ENCODE results near the gene NELL1.

The NELL1 gene

DNA sequence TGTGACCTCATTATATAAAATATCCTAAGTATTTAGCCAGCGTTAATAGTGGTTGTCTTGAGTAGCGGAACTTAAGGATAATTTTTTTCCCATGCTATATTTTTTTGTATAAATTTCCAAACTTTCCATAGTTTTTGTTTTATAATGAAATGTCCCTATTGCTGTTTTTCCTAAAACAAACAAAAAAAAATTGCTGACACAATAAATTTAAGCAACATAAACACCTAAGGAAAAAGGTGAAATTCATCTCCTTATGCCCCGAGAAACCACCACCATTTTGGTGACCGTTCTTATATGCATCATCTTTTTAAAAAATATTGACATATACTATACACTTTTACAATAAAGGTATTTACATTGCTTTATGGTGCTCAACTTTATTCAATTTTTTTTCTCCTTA is 814.7 kb downstream of the NELL1 start:
- no peak for DNase-seq (ENCODE audit: low read depth in 2 of 2)

DNA sequence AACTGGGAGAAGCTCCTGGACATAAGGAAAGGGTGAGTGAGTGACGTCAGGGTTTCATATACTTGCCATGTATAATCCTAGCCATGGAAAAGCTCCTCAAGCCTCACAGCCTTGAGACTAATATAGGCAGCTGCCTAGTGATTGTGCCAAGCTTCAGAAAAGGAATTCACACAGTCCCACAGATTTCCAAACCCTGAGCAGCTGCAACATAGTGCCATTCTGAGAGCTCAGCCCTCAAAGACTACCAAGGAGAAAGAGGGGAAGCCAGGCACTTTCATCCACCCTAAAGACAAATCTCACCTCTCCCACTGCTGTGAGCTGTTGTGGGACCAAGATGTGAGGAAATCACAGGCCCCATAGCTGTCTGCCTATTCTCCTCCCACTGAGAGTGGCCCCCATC is 815.6 kb downstream of the NELL1 start:
- DNase-seq (ENCODE audit: low read depth in 2 of 2), result no peak

DNA sequence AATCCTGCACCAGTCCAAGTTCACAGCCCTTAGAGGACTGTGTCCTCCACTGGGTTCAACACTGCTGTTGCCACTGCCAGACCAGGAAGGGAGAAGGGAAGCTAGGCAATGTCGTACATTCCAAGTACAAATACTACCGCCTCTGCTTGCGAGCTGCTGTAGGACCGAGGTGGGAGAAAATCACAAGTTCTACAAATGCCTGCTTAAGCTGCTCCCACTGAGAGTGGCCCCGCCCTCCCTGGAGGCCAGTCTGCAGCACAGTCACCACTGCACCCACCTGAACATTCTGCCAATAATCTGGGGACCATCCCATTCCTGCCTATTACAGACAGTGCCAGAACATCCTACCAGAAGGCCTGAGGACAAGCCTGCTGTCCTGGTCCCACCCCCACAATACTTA is 816.0 kb downstream of the NELL1 start:
- DNase-seq (ENCODE audit: low read depth in 2 of 2), result no peak

DNA sequence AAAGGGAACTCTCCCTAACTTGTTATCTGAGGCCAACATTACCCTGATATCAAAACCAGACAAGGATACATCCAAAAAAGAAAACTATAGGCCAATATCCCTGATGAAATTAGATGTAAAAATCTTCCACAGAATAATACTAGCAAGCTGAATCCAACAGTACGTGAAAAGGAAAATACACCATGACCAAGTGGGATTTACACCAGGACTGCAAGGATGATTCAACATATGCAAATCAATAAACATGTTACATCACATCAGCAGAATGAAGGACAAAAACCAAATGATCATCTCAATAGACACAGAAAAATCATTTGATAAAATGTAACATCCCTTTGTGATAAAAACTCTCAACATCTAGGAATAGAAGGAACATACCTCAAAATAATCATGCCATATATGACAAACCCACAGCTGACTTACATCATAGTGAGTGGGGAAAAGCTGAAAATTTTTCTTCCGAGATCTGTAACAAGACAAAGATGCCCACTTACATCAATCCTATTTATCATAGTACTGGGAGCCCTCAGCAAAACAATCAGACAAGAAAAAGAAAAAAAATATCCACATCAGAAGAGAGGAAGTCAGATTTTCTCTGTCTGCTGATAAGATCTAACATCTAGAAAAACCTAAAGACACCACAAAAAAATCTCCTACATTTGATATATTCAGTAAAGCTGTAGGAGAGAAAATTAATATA is 820.2 kb downstream of the NELL1 start:
- DNase-seq (ENCODE audit: low read depth in 2 of 2), result no peak

DNA sequence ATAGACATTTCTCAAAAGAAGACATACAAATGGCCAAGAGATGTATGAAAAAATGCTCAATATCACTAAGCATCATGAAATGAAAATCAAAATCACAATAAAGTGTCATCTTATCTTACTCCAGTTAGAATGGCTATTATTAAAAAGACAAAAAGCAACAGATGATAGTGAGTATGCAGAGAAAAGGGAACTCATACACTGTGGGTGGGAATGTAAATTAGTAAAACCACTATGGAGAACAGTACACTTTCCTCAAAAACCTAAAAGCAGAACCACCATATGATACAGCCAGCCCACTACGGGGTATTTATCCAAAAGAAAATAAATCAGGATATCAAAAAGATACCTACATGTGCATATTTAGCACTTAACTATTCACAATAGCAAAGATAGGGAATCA is 823.5 kb downstream of the NELL1 start:
- no peak for DNase-seq (ENCODE audit: low read depth in 2 of 2)

DNA sequence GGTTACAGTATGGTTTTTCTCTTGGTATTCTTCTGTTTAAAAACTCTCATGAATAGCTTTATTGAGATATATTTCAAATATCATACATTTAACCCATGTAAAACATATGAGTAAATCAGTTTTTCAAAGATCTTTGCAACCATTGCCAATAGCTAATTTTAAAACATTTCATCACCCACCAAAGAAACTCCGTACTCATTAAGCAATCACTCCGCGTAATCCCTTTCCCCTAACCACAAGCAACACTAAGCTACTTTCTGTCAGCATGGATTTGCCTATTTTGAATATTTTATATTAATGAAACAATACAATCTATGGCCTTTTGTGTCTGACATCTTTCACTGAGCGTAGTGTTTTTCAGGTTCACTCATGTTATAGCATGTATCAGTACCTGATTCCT is 825.6 kb downstream of the NELL1 start:
- DNase-seq (ENCODE audit: low read depth in 2 of 2), result no peak

DNA sequence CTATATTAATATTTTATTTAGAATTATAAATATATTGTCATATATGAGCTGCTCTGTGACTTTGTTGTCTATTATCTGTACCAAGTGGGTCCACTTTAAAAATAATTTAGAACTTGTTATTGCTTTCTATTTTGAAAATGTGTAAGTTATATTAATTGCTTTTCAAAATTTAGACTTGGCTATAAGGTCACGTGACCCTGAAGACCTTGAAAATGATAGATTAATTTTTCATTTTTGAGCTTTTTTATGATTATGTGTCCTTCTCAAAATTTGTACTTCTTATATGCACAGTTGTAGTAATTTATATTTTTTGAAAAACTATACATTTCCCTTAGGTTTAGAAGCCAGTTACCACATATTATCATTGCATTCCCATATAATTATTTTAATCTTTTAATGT is 826.5 kb downstream of the NELL1 start:
- no peak for DNase-seq (ENCODE audit: low read depth in 2 of 2)

DNA sequence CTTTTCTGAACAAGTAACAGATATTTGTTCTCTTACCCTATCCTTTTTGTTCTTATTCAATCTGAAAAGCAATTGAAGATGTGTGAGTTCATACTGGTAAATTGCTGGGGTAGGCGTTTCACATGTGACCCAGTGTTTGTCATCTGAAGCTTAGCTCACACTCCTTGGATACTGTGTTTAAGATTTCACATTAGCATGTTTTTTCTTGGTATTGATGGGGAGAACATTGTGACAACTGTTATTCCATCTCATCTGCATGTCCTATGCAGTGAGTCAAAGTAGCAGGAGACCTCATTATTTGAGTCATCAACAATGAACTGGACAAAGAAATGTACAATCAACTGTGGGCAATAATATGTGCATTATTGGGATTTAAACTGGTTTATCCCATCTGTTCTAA is 831.9 kb downstream of the NELL1 start:
- no peak for DNase-seq (ENCODE audit: low read depth in 2 of 2)

DNA sequence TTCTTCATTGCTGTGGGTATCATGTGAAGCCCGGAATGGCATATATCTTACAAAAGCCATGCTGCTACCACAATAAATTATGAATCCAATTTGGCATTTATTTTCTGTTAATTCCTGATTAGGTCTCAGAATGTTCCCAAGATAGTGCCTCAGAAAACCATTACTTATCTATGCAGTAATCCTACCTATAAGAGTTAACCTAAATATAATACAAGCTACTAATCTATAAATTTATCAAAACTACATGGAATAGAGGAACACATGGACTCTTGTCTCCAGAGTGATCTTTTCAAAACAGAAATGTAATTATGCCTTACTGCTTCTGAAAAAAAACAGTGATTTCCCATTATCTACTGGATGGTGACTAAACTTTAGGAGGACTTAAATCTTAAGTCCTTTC is 835.7 kb downstream of the NELL1 start:
- no peak for DNase-seq (ENCODE audit: low read depth in 2 of 2)

DNA sequence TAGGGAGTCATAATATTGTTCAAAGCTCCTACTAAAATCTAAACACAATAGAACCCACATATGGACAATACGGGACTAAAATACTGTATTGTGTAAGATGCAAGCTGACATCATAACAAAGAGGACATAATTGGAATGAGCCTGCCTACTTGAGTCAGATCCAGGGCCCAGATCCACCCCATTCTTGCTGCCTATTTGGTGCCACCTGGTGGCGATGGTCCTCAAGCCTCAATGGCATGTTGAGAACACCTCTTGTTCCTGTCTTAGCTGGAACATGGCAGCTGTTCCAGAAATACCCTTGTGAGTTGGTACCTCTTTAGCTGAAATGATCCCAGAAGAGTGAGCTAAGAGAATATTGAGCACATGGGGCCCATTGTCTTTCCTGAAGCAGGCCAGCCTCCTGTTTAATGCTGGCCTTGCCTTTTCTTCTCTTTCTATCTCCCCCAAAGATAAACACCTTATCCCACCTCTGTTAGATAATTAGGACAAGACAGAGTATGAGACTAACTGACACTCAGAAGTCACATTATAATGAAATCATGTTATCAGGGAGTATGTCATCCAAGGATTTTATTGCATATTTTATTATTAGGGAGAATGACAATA is 842.6 kb downstream of the NELL1 start:
- no peak for DNase-seq (ENCODE audit: low read depth in 2 of 2)

DNA sequence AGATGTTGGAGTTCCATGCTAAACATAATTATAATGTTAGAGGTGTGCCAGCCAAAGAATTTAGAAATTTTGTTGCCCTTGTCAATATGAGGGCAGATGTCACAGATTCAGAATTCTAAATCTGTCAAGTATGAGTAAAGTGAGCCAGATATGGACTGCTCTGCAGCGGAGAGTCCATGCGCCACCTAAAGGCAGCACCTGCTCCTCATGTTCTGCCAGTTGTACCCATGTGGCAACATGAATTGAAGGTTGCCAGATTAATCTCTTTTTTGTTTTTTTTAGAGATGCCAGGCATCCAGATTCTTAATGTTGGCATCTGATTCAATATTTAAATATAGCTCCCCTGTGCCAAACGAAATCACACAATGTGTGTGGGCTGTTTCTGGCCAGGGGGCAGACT is 844.9 kb downstream of the NELL1 start:
- no peak for DNase-seq (ENCODE audit: low read depth in 2 of 2)

DNA sequence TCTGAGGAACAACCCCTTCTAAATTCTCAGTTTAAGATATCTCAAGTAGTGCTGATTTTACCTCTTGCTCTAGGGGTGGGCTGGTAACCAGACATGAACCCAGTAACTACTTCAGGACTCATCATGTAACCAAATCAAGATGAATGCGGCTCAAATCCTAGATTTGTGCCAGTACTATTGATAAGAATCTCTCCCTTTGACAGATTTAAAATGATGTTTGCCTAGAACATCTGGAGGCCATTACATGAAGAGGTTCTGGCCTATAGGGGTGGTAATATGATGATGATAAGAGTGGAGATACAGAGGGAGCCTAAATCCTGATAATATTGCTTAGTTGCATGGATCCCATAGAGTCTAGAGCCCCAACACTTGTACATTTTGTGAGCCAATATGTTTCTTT is 850.9 kb downstream of the NELL1 start:
- no peak for DNase-seq (ENCODE audit: low read depth in 2 of 2)

DNA sequence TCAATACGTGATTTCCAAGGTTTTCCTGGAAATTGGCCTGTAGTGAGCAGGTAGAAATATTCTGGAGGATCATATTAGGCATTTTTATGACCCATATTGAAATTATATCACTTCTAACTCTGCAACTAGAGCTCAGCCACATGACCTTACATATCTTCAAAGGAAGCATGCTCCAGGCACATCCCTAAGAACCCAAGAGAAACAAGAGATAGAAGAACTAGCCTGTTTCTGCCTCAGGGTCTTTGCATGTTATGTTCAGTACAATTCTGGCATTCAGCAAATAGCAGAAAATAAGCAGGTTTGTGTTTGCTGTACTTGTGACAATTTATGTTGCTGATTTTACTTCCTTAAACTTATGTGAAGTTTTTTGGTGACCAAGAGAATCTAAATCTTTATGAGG is 859.8 kb downstream of the NELL1 start:
- no peak for DNase-seq (ENCODE audit: low read depth in 2 of 2)

DNA sequence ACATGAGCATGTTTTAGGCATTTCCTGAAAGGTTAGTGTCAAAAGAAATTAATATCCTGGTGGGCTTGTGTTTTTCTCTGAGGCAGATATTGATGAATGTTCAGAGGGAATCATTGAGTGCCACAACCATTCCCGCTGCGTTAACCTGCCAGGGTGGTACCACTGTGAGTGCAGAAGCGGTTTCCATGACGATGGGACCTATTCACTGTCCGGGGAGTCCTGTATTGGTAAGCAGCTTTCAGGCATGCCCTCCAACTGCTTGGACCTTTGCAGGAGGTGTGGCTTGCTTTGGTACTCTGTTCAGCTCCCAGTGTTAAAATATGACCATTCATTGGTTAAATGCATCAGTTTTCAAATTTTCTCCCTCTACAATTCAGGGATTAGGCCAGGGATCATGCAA is 864.9 kb downstream of the NELL1 start:
- no peak for DNase-seq (ENCODE audit: low read depth in 2 of 2)

DNA sequence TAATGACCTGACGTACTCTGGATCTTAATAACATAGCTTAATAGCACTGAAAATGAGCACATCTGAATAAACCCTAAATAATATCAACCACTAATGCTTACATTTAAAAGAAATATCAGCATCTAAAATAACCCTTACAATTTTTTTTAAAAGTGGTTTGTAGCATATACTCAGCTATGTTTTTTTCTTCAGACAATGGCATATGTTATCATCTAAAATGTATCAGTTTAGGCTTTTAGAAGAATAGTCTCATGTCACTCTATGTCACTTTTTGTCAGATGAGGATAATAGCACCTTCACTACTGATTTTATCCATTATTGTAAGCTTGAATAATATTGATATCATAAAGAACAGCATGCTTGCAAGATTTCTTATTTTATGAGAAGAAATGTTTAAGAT is 868.6 kb downstream of the NELL1 start:
- DNase-seq (ENCODE audit: low read depth in 2 of 2), result no peak

DNA sequence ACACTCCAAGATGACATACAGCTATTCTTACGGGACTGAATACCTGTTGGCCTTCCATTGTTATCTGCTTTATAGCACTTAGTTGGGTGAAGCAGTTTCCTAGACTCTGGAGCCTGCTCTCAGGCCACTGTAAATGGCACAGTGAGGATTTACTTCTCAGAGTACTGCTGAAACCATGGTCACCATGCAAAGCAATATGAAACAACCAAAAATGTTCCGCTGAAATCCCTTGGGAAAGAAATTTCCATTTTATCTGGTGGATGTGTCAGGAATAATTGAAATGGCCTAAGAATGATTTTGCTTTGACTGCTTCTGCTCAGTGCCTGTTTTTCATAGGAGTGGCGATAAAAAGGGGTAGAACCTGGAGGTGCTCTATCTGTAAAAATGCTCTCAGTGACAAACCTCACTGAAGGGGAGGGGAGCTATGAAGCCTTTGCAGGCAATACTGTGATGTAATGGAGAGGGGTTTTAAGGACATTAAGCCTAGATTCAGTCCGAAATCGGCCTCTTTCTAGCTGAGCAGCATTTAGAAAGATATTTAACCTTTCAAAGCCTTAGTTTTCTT is 871.9 kb downstream of the NELL1 start:
- DNase-seq (ENCODE audit: low read depth in 2 of 2), result no peak

DNA sequence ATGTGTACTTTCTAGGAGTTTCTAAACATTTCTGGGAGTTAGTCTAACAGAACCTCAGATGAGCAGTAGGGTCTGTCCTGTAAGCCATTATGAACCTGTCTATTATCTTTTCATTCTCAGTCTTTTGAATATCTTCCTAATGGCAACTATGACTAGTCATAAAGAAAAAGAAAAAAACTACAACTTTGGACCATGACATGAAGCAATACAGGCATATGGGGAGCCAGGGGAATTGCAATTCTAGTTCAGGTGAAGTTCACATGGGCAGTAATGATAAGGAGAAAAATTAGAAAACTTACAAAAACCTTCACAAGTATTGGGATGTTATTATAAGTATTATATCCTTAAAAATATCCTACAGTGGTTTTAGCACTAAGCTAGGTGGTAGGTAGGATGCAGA is 874.5 kb downstream of the NELL1 start:
- DNase-seq (ENCODE audit: low read depth in 2 of 2), result no peak

DNA sequence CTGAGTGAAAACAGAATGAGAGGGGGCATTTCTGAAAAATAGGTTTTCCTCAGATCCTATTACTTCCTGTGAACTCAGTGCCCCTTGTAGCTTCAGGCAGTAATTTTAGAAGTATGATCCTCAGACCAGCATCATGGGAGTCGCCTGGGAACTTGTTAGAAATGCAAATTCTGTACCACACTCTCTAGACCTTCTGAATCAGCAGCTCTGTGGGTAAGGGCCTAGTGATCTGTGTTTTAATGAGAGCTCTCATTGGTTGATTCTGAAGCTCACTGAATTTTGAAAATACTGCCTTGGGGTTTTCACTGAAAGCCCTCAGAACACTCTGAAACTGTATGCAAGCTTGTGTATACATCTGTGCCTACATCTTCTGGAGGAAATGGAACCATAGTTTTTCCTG is 876.3 kb downstream of the NELL1 start:
- DNase-seq (ENCODE audit: low read depth in 2 of 2), result no peak

DNA sequence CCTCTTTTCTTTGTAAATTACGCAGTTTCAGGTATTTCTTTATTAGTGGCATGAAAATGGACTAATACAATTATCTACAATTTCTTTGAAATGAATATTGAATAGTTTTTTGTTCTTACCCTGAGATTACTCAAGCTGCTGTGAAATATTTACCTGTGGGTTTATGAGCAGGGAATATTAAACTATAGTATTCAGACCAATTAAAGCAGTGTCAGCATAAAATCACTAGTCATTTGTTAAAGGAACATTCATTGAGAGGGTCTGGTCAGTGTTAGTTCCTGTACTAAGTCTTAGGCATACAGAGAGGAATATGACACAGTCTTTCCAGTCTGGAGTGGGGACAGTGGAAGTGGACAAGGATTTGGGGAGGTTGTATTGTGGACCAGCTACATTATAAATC is 877.3 kb downstream of the NELL1 start:
- DNase-seq (ENCODE audit: low read depth in 2 of 2), result no peak

DNA sequence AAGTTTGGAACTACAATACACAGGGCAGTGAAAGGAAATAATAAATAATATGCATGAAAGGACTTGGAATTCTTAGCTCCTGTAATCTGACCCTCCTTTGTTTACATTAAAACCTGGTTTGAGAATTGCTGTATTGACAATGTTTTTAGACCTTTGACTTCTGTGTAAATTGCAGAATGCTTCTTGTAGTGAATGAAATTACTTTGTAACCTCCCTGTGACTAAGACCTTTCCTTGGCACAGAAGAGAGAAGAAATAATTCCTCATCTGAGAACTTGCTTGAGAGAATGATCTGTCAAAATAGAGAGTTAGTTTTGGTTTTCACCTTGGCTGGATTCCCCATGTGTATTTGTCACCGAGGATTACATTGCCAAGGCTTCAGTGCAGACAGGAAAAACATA is 883.5 kb downstream of the NELL1 start:
- no peak for DNase-seq (ENCODE audit: low read depth in 2 of 2)

DNA sequence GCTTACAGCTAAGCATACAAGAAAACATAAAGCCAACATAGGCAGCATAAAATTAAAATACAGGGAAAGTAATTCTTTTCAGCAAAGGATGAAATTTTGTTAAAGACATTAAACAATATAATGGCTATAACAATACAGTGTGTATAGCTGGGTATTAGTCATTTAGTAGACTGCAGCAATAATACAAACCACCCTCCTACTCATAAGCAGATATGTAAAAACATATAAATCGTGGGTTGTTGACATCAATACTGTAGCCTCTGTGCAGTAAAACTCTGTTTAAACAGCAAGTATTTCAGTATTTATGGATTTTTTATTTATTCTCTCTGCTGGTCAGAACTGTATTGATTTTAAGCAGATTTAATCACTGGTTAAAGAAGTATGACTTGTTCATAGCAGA is 884.4 kb downstream of the NELL1 start:
- no peak for DNase-seq (ENCODE audit: low read depth in 2 of 2)

DNA sequence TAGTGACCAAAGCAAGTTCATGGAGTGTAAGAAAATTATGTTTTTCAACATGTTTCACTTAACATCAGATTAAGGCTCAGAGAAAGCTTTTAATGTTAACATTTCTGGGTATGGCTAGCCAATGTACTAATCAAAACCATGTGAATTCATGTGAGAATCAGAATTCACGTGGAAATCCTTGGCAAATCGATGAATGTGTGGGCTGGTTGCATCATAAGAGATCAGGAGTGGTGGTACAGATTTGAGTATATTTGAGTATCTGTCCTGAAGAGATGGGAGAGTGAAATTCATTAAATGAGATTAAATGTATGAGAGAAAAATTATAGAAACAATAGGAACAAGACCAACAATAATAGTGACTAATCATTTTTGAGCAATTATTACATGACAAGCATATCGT is 884.9 kb downstream of the NELL1 start:
- DNase-seq (ENCODE audit: low read depth in 2 of 2), result no peak

DNA sequence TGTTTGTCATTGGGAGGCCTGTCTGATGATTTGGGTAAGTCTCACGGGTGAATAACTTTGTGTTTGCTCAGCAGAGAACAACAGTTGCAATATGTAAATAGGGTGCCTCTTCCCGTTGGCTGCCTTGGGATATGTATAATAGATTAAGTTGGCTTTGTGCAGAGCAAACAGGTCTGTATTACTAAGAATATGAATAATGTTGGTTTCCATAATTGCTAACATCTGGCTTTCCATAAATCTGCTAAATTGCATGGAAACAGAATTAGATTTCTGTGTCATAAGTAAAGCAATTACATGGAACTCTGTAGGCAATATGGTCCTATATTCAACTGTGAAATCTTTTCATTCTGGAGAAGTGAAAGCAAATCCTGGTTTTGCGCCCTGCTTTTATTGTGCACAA is 887.5 kb downstream of the NELL1 start:
- no peak for DNase-seq (ENCODE audit: low read depth in 2 of 2)

DNA sequence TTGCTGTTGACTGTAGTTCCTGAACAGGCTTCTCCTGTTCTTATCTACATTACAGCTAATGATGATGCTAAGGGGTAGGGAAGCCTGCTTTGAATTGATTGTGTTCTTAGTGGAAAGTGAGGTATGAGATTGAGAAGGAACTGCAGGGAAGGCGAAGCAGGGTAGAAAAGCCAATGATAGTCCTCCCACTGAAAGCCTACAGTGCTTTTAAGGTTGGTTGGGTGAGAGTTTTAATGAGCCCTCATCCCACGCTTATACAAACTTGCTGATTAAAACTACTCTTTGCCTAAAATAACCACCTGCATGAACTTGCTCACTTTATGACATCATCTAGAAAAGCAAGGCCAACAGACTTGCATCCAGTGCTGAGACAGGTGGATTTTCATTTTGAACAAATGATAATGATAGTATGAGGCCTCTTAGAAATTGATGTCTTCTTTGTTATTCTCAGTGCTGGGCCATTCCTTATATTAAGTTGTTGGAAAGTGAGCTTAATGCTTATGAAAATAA is 891.1 kb downstream of the NELL1 start:
- no peak for DNase-seq (ENCODE audit: low read depth in 2 of 2)

All from stimulated activated CD8-positive, alpha-beta memory T cell treated with anti-CD3 and anti-CD28 coated beads, Interleukin-7, amount 100 ng/mL, for 4 hours (primary cell).